HG03378 (cell line): Measurements from ENCODE around the gene DPM3.
A peak's percentile ranks its signal among the peaks of the same experiment; 100 is the strongest.
"Not testable (repeated sequence)": the region's sequence is repeated elsewhere in the genome, so short reads cannot be mapped to it uniquely, and the experiment has no call there.

Experiments
- ATAC-seq: cut with Tn5 transposase; IDR thresholded peaks from one replicate; pipeline ENCODE4 v1.9.1; 2021; ENCODE audit warnings: mild to moderate bottlenecking, moderate library complexity; ENCODE audit not compliant: unreplicated experiment

DPM3 gene, protein sequence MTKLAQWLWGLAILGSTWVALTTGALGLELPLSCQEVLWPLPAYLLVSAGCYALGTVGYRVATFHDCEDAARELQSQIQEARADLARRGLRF

DNA sequence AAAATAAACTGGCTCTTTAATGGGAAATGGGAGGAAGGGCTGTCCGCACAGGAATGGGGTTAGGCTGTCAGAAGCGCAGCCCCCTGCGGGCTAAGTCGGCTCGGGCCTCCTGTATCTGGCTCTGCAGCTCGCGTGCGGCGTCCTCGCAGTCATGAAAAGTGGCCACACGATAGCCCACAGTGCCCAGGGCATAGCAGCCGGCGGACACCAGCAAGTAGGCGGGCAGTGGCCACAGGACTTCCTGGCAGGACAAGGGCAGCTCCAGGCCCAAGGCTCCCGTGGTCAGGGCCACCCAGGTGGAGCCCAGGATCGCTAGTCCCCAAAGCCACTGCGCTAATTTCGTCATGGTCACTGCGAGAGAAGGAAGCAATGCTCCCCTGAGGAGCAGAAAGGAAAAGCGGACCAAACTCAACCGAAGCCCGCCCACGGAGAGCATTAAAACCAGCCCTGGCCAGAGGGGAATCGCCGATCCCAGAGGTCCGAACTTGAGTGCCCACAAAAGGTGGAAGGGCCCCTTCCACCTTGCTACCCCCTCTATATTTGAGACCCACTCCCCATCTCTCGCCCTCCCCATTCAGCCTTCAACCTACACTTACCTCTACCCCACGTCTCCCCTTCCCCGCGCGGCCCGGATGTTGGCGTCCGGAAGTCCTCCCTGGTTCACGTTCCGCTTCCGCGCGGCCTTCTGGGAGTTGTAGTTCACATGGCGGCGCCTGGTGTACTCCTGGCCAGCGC is at the start of gene DPM3:
Gene DPM3 (minus strand): TSS at position 637 of the 735 bp plus-strand sequence. CDS start 291 bp downstream, at position 346.
- peak; percentile 40 for ATAC-seq

DNA sequence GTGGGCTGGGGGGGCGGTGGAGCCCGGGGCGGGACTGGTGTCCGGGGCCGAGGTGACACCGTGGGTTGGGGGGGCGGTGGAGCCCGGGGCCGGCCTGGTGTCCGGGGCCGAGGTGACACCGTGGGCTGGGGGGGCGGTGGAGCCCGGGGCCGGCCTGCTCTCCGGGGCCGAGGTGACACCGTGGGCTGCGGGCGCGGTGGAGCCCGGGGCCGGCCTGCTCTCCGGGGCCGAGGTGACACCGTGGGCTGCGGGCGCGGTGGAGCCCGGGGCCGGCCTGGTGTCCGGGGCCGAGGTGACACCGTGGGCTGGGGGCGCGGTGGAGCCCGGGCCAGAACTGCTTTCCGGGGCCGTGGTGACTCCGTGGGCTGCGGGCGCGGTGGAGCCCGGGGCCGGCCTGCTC is 49.6 kb upstream of the DPM3 start:
- not testable (repeated sequence) for ATAC-seq

DNA sequence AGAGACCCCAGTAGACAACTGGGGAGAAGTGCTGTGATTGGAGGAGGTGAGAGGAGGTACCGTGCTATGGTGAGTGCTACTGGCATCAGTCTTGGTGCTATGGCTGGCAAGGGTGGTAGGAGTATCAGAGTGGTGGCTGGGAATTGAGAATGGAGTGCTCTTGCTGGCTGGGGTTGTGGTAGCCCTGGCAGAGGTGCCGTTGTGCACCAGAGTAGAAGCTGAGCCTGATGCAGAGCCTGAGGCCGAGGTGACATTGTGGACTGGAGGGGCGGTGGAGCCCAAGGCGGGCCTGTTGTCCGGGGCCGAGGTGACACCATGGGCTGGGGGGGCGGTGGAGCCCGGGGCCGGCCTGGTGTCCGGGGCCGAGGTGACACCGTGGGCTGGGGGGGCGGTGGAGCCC is 47.9 kb upstream of the DPM3 start:
- ATAC-seq = no peak

DNA sequence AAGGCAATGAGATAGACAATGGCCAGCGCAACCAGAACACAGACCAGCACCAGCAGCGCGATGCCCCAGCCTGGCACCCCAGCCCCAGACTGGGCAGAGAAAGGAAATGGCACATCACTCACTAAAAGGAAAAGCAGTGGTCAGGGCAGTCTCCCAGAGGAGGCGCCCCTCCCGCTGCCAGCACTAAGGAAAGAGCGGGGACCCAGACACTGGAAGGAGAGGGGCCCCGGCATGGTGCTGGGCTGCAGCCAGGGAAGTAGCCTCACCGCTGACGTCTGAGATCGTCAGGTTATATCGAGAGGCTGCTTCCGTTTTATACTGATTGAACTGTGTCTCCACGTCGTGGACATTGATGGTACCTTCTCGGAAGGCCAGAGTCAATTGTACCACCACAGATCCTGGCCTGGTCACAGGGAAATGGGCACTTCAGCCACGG is 47.1 kb upstream of the DPM3 start:
- ATAC-seq = no peak

DNA sequence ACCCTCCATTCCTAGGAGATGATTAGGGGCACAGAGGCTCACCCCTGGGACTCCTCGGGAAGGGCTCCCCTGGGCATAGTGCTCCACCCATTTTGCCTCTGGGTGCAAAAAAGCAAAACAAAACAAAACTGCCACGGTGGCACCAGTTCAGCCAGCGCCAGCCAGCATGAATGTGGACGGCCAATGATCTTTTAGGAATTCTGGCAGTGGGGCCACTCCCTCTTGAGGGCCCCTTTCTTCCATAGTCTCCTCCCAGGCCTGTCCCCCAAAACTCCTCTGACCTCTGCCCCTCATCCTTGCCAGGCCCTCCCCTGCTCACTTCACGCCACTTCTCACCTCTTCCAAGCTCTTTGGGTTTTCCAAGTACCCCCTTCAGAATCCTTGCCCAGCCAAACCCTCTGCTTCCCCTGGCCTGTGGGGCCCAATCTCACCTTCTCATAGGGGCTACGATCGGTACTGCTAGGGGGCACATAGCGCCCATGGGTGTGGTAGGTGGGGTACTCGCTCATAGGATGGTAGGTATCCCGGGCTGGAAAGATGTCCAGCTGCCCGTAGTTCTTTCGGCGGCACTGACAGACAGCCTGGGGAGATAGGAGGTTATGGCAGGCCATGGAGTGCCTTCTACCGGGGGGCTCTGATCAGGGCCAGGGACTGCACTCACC is 46.6 kb upstream of the DPM3 start:
- no peak for ATAC-seq

DNA sequence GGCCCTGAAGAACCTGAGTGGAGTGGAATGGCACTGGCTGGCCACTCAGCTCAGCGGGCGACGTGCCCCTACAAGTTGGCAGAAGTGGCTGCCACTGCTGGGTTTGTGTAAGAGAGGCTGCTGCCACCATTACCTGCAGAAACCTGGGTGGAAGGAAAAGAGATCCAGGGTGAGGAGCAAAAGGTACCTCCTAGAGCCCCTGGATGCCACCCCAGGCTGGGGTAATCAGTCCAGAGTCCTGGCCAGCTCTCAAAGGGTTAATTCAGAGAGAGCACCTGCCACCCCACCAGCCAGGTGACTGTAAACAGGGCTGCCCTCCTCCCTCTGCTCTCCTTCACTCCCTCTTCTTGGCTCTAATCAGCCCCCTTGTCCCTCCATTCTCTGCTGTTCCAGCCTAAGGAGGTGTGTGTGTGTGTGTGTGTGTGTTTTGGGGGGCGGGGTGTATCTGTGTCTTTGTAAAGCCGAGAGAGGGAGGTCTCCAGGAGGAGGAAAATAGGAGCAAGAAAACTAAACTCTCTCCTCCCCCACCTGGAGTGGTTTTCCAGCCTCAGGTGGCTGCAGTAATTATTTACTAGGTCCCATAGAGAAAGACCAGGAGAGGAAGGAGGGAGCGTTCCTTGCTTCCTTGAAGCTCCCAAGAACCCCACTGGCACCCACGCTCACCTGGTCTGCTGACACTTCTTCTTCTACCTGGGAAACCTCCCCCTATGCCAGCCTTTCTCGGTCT is 45.9 kb upstream of the DPM3 start:
- no peak for ATAC-seq

DNA sequence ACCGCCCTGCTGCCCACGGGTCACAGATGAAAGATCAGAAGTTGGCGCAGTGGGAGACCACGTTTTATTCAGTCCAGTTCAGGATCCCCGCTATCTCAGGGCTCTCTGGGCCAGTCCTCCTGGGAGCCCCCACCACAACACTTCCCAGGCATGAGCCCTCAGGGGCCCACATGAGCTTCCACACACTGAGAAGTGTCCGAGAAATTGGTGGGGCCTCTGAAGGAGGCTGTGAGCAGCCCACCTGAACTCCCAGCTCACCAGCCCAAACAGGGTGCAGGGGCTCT is 45.4 kb upstream of the DPM3 start:
- no peak for ATAC-seq

DNA sequence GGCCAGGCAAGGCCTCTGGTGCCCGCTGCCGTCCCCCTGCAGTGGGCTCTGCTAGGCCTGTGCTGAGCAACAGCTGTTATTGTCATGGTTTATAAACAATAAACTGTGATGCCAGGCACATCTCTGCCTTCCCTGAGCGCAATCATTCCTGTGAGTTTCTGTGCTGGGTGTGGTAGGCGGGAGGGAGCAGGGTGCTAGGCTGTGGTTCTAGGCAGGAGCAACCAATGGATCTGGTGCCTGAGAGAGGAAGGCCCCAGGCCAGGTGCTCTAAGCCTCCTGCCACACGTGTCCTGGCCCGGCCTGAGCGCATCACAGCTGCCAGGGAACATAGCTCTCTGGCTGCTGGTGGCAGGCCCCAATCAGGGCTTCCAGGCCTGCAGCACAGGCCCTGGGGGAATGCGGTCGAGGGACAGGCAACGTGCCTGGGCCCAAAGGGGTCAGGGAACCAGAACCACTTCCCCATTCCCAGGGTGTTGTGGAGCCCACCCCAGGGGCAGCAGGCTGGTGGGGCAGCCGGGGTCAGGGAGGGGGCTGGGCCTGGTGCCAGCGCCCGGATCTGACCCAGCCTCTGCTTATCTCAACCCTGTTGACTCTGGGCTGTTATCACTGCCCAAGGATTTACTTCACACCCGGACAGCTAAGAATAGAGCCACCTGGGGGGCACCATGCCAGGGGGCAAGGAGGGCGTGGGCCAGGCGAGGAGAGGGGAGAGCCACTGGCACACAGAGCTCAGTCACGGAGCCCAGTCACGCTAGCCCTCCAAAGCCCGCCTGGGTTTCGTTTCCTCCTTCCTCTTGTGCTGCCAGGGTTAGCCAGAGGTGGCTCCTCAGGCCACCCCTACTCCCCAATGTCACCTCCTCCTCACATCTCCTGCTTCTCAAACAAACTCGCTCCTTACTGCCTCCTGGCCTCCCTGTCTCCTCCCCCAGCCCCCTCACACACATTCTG is 44.8 kb upstream of the DPM3 start:
- ATAC-seq = peak; percentile 81

DNA sequence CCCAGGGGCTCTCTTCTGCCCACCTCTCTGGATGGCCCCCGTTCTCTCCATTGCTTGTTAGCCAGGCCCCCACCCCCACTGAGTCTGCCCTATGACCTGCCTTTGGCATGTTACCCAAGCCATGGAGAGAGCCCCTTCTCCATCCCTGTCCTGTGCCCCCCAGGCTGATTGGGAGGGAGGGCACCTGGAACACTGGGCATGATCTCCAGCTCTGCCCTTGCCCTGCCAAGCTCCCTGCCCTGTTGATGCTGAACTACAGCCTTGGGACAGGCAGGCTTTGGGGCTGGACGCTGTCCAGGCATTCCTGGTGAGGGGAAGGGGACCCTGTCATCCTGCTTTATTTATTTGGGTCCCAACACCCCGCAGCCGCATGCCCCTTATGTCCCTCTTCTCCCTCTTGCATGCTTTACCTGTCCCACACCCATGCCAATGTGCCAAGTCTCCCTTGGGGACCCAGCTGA is 44.0 kb upstream of the DPM3 start:
- ATAC-seq = no peak

DNA sequence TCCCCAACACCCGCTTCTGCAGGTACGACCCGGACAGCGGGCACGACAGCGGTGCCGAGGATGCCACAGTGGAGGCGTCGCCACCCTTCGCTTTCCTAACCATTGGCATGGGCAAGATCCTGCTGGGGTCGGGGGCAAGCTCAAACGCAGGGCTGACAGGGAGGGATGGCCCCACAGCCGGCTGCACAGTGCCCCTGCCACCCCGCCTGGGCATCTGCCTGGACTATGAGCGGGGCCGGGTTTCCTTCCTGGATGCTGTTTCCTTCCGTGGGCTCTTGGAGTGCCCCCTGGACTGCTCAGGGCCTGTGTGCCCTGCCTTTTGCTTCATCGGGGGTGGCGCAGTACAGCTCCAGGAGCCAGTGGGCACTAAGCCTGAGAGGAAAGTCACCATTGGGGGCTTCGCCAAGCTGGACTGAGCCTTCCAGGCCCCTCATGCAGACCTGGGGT is 43.5 kb upstream of the DPM3 start:
- no peak for ATAC-seq

DNA sequence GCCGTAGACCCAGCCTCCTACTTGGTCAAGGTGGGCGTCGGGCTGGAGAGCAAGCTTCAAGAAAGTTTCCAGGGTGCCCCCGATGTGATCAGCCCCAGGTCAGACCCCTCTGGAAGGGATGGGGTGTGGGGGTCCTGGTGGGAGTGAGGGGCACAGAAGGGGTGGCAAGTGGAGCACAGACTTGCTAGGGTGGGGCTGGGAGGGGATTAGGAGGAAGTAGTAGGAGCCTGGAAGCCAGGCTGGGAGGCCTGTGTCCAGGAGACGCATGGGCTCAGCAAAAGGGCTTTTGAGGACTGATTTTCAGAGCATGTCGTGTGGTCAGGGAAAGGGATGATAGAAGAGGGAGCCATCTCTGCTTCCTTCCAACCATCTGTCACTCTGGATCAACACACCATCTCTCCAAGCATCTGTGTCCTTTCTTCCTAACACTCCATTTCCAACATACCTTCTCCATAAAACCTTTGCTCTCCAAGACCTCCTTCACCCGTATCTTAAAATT is 41.8 kb upstream of the DPM3 start:
- ATAC-seq = no peak

DNA sequence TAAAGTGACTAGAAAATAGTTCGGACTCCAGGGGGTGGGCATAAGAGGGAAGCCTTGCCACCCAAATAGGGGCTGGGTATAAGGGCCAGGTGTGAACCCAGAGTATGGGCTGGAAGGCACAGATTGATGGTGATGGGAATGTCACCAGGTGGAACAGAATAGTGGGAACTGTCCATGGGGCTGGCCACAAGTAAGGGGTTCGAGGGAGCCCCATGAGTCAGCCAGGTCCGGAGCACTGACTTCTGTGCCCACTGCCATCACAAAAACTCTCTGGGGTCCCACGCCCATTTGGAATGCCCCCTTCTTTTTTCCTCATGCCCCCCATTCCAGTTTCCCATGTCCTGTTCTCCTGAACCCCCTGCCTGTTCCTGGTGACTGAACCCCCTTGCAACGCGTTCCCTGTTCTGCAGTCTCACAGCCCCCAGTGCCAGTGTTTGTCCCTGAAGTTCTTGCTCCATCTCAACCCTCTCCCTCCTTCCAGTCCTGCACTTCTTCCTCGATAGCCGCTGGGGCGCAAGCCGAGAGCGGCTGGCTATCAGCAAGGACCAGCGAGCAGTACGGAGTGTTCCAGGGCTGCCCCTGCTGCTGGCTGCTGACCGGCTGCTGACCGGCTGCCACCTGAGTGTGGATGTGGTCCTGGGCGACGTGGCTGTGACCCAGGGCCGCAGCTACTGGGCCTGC is 41.2 kb upstream of the DPM3 start:
- ATAC-seq = no peak

DNA sequence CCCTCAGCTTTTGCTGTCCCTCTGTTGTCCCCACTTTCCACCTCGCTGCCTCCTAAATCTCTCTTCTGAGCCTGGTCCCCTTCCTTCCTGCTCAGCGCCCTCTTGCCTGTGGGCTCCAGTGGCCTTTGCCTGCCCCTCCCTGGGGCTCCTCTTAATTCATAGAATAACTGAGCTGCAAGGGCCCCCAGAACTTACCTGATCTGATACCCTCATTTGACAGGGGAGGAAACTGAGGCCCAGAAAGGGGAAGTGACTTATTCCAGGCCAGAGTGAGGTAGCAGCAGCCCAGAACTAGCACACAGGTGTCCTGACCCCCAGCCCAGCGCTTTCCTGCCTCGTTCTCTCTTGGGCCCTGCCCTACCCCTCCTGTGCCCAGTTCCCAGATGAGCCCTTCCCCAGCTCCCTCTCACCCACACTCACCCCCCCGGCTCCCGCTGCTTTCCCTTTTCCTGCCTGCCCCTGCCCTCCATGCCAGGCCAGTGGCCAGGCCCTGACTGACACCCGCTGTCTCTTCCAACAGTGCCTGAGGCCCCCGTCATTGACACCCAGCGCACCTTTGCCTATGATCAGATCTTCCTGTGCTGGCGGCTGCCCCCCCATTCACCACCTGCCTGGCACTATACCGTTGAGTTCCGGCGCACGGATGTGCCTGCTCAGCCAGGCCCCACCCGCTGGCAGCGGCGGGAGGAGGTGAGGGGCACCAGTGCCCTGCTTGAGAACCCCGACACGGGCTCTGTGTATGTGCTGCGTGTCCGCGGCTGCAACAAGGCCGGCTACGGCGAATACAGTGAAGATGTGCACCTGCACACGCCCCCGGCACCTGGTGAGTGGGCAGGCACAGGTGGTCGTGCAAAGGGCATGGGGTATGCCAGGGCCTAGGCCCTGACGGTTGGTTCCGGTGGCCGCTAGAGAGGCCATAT is 39.0 kb upstream of the DPM3 start:
- no peak for ATAC-seq

DNA sequence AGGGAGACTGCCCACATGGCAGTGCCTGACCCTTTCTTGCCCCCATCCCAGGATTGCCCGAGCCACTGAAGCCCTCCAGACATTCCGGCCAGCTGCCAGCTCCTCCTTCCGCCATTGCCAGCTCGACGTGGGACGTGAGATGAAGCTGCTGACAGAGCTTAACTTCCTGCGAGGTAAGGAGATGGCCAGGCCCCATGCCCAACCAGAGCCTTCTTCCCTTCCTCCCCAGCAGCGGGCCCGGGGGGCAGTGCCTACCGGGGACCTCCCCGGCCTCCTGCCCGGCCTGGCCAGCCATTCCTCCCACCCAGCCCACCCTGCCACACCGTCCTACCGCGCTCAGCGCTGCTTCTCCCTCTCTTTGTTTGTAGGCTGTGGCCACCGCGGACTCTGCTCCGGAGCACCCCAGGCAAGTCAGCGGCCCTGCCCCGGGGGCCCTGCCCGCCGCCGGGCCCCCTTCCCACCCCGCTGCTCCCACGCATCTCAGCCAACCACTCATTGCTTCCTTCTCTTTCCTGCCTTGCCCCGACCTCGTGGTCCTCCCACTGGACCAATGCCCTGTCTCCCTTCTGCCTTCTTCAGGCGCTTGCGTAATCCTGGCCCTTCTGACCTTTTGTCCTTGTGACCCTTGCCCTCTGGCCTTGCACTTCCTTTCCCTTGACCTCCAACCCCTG is 38.2 kb upstream of the DPM3 start:
- ATAC-seq = no peak

DNA sequence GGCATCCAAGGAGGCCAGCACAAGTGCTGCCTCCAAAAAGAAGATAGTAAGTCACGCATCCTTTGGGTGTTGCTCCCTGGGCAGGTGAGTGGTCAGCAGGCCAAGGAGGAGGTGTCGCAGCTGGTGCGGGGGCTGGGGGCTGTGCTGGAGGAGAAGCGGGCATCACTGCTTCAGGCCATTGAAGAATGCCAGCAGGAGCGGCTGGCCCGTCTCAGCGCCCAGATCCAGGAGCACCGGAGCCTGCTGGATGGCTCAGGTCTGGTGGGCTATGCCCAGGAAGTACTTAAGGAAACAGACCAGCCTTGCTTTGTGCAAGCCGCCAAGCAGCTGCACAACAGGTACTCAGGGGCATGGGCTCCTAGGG is 37.6 kb upstream of the DPM3 start:
- no peak for ATAC-seq

DNA sequence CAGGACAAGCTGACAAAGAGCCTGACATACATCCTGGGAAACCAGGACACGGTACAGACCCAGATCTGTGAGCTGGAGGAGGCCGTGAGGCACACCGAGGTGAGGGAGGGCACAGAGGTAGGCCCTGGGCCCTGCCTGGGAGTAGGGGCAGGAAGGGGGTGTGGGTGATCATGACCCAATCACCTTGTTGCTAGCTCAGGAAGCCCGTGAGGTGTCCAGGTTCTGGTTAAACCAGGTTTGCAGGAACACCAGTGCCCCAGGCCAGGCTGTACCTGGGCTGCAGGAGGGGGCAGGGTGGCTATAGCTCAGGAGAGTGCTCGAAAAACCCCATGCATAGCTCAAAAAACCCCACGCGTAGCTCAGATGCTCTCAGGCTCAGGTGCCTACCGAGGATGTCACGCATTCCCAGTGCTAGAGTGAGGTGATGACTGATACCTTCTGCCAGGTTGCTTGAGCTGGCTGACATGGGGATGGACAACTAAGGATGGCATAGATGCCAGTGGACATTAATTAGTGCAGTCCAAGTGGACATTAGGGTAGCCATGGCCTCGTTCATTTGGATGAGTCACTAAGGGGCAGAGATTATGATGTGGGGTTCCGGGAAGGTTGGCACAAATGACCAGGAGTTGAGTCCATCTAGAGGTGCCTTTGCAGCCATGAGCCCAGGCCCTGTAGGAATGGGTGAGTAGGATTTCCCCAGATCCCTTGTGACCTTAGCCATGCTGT is 37.0 kb upstream of the DPM3 start:
- no peak for ATAC-seq

DNA sequence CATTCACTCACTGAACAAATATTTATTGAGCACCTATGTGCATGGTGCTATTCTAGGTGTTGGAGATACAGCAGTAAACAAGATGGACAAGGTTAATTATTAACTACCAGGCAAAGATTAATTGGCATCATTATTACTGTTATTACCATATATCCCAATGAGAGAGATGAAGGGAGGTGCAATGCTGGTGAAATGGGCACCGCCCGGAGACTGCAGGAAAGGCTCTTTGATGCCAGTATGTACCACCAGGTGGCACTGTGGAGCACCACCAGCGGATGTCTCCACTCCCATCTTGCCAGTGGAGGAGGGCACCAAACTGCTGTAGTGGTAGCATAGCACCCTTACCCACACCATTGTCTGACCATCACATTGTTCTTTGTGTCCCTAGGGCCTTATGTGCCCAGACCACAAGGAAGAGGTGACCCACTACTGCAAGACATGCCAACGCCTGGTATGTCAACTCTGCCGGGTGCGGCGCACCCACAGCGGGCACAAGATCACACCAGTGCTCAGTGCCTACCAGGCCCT is 36.3 kb upstream of the DPM3 start:
- no peak for ATAC-seq
